Stimulated activated CD4-positive, alpha-beta T cell treated with anti-CD3 and anti-CD28 coated beads, Interleukin-12 subunit alpha, Interleukin-12 subunit beta, amount 100 ng/mL, for 48 hours (primary cell): ENCODE measurements around the gene HMX2.

Experiments
- DNase-seq, 3 donors: peaks; one replicate each; pipeline ENCODE4 v3.0.0-alpha.2; 2020; ENCODE audit warnings: low read depth in 2 of 3, low spot score in 1 of 3

The HMX2 gene

GRCh38 chr10:123147635-123148413 is at the start of gene HMX2:
Gene HMX2, plus strand, starts transcription at chr10:123148136. Its CDS starts 243 bp downstream, at chr10:123148379.
- no peak for DNase-seq

DNA sequence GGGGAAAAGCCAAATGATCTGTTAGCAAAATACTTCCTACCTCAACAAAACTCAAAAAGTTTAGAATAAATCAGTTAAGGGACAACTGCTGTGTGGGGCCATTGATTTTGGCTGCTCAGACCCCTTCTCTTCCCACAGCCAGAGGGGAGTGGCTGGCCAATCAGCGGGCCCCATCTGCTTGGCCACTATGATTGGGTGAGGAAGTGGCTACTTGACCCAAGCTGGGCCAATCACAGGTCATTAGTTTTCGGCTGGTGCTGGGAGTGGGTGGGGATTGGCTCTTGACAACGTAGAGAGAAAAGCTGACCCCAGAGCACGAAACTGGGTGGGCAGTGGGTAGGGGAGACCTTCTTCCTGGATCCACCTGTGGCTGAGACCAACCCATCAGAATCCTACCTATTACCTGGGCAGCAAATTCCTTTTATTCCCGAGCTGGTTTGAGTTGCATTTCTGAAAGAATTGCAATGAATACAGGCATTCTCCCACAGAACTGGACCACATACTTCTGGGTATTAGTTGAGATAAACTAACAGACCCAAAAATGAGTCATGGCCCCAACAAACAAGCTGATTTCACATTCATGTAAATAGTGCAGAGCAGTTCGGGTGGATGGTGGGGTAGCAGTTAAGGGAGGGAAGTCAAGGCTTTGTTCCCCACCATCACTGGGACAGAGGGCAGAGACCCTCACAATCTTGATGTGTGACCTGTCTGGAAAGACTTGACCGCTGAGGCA is 47.7 kb upstream of the HMX2 start:
- DNase-seq, result no peak

- no peak for DNase-seq
These were observed 46.1 kb upstream of the HMX2 start for GRCh38 chr10:123101872-123102271.

- DNase-seq, result no peak
These were observed 45.3 kb upstream of the HMX2 start for GRCh38 chr10:123102673-123103072.

DNA sequence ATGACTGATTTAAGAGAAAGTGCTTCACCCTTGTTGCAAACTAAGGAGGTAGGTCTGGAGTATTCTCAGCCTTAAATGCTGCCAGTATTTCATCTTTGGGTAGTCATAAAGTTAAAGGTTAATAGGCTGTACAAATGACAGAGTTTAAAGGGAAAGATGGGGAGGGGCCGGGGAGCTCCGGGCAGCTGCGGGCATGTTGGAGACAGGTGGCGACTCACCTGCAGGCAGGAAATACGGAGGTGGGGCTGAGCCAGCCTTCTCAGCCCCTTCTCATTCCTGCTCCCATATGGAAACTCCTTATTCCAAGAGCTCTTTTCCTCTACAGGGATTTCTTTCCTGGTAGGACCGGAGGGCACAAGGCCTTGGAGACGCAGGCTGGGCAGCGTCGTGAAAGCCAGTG is 44.0 kb upstream of the HMX2 start:
- DNase-seq, result no peak

DNA sequence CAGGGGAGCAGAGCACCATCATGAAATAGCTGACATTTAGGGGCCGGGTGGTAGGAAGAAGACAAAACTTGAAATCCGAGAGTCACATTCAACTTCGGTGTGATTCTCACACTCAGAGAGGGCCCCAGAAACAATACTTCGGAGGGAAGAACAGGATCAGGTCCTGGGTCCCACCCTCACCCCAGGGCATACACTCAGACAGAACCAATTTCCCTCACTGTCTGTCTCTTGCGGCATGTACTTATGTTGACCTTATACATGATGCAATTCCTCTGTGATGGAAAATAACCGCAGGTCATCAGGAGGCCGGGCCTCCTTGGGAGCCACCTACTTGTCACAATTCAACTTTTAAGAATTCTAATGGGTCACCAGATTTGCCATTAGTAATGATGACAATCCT is 38.5 kb upstream of the HMX2 start:
- DNase-seq, result no peak

GRCh38 chr10:123117644-123118417 is 30.1 kb upstream of the HMX2 start:
- DNase-seq, result no peak

- DNase-seq, result no peak
These were observed 28.9 kb upstream of the HMX2 start for GRCh38 chr10:123119081-123119480.

DNA sequence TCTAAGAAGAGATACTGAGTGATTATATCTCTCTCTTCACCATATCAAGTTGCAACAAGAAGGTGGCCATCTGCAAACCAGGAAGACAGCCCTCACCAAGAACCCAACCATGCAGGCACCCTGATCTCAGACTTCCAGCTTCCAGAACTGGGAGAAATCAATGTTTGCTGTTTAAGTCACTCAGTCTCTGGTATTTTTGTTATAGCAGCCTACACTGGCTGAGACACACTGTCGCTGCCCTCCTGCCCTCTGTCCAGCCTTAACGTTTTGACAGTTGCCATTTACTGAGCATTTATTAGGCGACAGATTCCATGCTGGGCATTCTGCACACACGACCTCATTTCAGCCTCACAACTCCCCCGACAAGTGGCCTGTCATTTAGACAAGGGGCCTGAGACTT is 21.7 kb upstream of the HMX2 start:
- no peak for DNase-seq

GRCh38 chr10:123129618-123130271 is 18.2 kb upstream of the HMX2 start:
- DNase-seq, result no peak

- DNase-seq, result peak; percentile 79 to 87 (median 85)
These were observed 15.1 kb upstream of the HMX2 start for GRCh38 chr10:123132576-123133477.

- DNase-seq, result no peak
These were observed 14.2 kb upstream of the HMX2 start for GRCh38 chr10:123133541-123134342.

GRCh38 chr10:123134343-123134914 is 13.5 kb upstream of the HMX2 start:
- DNase-seq, result no peak

GRCh38 chr10:123134915-123135414 is 13.0 kb upstream of the HMX2 start:
- no peak for DNase-seq

- DNase-seq, result no peak
These were observed 12.4 kb upstream of the HMX2 start, which contains the start of gene HMX3 for GRCh38 chr10:123135415-123136141. Gene HMX3, plus strand, starts transcription at chr10:123135970. Its CDS starts 81 bp downstream, at chr10:123136051.

DNA sequence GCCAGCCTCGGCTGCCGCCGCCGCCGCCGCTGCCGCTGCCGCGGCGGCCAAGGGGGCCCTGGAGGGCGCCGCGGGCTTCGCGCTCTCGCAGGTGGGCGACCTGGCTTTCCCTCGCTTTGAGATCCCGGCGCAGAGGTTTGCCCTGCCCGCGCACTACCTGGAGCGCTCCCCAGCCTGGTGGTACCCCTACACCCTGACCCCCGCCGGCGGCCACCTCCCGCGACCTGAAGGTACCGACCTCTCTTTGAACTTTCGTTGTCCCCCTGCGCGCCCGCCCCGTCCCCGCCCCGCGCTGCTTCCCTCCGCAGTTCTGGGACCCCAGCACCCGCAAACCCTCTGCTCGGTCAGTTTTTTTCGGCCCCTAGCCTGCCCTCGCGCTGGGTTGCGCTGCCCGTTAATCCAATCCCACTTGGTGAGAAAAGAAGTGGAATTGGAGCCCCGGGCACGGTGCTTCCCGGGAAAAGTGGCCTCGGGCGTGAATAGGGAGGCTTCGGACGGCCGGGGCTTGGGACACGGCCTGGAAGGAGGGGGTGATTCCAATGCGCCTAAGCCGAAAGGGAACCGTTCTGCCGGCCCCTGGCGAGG is 11.6 kb upstream of the HMX2 start:
- no peak for DNase-seq

DNA sequence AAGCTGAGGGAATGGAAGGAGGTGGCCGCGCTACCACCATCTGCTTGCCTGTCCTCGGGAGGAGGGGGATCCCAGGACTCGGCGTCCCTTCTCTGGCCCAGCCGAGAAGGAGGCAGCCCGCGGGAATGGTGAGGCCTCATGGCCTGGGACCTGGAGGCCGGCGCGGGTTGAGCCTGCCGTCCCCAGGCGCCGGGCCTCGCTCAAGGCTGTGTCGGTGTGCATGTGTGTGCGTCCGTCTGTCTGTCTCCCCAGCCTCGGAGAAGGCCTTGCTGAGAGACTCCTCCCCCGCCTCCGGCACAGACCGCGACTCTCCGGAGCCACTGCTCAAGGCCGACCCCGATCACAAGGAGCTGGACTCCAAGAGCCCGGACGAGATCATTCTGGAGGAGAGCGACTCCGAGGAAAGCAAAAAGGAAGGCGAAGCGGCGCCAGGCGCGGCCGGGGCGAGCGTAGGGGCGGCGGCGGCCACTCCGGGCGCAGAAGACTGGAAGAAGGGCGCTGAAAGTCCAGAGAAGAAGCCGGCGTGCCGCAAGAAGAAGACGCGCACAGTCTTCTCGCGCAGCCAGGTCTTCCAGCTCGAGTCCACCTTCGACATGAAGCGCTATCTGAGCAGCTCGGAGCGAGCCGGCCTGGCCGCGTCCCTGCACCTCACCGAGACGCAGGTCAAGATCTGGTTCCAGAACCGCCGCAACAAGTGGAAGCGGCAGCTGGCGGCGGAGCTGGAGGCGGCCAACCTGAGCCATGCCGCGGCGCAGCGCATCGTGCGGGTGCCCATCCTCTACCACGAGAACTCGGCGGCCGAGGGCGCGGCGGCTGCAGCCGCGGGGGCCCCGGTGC is 10.9 kb upstream of the HMX2 start:
- no peak for DNase-seq
